Measurements from ENCODE around the gene ACOX1. TPM values are rescaled to one million over a fixed set of nuclear protein-coding genes. Genes with fewer than 3 reads are reported as not detected.

Gene ACOX1
- total RNA-seq = 39.3 and 51.2 TPM in 2 replicates

DNA sequence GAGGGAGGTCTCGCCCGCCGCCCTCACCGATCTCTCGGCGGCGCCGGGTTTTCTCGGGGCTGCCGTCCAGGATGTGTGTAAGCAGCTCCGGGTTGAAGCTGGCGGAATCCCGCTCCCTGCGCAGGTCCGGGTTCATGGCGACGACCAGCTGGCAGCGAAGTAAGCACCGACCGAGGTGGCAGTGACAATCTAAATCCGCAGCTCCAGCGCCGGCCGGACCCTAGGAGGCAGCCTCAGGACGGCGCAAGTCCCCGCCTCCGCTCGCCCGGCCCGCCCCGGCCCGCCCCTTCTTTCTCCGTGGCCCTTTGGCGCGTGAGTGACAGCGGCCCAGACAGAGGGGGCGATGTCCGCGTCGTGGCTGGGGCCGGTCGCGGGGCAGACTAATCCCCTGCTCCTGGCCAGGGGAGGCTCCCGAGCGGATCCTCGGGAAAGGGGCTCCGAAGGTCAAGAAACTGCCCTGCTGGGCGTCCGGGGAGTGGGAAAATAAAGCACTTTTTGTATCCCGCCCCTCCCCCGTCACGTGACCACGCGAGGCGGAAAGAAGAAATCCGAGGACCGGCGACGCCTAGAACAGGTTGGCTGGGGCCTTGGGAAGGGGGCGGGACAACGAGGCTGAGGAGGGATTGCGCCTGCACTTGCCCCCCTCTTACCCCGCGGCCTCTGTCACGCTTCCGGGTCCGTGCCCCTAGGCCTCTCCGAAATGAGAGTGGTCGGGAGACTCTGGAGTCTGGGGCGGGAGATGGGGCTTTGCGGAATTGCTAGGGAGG, at the start of gene ACOX1, which contains the start of gene TEN1:
Gene ACOX1 (minus strand): TSS at position 229 of the 767 bp plus-strand sequence. CDS start 93 bp downstream, at position 136.
Gene TEN1 (plus strand): TSS at position 303 of the 767 bp plus-strand sequence. CDS start 6,953 bp downstream, outside the sequence.
- peak; percentile 81 to 97 for DNase-seq (ENCODE audit: low read depth in 2 of 2)

DNA sequence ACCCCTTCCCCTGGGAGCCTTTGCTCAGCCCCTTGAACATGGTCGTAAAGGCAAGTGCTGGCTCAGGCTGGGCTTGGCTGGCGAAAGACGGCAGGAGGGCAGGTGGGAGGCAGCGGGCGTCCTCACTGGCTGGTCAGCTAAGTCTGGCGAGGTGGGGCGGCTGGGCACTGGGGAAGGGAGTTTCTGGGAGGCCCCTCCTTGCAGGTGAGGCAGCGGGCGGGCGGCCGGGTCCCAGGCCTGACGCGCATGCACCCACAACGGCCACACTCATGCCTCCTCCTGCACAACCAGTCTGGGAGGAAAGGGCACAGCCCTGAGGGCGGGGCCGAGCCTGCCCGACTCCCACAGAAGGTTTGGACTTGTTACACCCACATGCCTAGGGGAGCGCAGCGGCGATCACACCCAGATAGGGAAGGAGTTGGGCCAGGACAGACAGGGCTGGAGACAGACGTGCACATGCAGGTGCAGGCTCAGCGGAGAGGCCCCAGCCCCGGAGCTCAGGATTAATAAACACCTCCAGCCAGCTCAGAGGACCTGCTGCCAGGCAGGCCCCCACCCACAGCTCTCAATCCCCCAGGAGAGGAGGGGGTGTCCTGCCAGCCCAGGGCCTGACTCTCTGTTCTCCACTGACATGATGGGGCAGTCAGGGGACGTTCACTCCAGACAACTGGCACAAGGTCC, 48.3 kb upstream of the ACOX1 start, which contains the start of gene EVPL:
Gene EVPL (minus strand): TSS at position 148 of the 681 bp plus-strand sequence. CDS start 108 bp downstream, at position 40.
- DNase-seq (ENCODE audit: low read depth in 2 of 2) = no peak

DNA sequence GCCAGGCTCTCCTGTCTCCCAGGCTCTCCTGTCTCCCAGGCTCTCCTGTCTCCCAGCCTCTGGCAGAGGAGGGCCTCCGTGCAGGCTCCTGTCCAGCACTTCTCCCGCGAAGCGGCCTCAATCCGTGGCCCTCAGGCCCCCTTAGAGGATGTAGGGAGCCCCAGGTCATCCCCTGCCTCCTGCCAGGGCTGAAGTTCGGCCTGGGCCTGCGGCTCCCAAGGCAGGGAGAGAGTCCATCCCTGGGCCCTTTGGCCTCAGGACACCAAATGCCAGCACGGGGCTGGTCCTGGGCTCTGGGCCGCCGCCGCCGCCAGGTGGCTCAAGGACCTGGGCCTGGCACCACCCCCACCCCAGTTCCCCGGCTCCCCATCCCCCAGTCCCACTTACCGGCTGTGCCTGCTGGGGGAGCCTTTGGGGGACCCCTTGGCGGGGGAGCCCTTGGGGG, 47.8 kb upstream of the ACOX1 start:
- no peak for DNase-seq (ENCODE audit: low read depth in 2 of 2)

DNA sequence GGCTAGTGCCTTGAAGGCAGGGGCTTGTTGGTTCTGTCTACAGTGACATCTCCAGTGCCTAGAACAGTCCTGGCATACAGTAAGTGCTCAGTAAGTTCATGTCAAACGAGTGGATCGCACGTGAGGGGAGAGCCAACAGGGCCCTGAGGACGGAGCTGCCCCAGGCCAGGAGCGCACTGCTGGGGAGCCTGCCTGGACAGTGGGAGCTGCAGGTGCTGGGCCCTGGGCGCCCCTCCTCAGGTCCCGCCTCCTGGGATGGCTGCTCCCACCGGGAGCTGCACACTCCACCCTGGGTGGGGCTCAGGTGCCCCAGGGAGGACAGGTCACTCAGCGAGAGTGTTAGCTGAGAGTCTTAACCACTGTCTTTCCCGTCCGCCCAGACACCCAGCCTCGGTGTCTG, 46.3 kb upstream of the ACOX1 start:
- no peak for DNase-seq (ENCODE audit: low read depth in 2 of 2)

DNA sequence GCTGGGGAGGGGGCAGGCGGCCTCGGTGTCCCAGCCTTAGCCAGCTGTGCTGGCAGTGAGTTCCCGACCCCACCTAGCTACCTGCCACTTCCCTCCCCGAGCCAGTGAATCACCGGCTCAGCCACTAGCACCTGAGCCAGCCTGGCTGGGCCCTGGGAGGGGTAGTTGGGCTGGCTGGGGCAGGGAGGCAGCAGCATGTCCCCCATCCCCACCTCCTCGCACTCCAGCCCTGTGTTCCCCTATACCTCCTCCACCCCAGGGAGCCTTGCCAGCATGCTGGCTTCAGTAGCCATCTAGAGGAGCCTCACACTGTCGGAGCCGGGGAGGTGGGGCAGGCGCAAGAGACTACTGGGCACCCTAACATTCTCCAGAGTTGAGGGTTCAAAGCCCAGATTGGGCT, 45.4 kb upstream of the ACOX1 start:
- DNase-seq (ENCODE audit: low read depth in 2 of 2) = no peak

DNA sequence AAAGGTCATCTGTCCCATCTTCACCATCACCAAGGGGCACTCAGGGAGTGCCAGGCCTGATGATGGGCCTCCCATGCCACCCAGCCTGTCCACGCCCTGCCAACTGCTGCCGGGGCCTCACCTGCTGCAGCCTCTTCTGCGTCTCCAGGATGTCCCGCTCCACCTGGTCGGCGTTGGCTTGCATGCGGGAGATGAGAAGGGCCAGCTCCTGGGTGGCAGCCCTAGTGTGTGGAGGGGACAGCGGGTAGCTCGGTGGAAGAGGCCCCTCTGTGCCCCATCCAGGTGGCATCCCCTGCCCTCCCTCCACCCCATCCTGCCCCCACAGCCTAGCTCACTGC, 44.9 kb upstream of the ACOX1 start:
- DNase-seq (ENCODE audit: low read depth in 2 of 2) = no peak

DNA sequence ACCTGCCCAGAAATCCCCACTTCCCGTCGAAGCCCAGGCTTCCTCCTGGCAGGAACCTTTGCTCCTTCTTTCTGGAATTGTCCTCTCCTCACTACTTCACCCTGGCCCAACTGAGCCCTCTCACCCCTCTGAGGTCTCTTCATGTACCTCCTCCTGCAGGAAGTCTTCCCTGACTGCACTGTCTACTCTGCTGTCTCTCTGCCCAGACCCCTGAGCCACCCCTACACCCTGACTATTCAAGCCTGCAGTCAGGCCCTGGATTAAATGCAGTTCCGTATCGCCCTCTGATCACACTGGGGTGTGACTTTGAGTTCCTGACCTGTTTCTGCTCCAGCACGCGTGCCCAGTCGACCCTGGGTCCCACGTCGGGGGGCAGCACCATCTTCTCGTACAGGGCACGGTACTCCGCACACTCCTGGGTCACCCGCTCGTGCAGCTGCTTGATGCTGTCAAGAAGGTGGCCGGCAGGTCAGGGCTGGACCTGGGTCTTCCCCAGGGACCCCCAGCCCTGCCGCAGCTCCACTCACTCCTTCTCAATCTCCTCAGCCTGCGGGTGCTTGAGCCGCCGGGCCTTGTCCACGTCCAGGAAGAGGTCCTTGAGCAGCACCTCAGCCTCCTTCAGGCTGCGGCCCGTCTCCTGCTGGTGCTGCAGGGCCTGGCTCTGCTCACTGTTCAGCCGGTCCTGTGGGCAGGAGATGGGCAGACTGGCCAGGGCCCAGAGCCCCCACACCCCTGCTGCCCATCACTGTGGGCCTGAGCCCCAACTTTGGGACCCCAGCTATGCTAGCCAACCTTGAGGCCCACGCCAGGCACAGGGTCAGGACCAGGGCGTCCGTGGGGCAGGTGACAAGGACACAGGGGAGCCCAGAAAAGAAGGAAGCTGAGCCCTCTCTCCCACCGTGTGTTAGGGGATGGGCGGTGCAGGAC, 44.3 kb upstream of the ACOX1 start:
- DNase-seq (ENCODE audit: low read depth in 2 of 2) = no peak

DNA sequence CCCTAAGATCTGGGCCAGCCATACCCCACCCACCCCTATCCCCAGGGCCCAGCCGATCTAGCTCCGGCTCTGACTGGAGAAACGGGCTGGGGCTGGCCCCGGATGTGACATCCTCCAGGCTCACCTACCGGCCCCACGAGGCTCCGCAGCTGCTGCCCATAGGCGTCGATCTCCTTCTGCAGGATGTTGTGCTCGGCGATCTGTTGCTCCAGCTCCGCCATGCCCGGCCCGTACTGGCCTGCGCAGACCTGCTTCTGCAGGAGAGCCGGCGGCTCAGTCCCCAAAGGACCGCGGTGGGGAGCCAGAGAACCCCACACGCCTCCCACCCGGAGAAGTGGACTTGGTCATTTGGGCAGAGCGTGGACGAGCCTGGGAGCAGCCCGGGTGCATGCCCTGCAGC, 43.3 kb upstream of the ACOX1 start:
- DNase-seq (ENCODE audit: low read depth in 2 of 2) = no peak

DNA sequence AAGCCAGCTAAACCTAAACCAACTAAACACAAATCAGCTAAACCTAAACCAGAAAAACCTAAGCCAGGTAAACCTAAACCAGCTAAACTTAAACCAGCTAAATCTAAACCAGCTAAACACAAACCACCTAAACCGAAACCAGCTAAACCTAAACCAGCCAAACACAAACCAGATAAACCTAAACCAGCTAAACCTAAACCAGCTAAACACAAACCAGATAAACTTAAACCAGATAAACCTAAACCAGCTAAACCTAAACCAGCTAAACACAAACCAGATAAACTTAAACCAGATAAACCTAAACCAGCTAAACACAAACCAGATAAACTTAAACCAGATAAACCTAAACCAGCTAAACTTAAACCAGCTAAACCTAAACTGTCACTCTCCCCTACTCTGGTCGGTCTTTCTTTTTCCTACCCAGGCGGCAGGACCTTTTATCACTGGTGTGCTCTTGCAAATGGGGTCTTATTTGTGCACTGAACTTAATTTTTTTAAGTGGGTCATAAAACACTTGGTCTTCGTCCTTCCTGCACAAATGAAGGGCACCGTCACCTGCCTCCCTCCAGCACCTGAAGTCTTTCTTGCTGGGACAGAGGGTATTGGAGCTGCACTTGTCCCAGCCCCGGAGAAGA, 41.0 kb upstream of the ACOX1 start:
- DNase-seq (ENCODE audit: low read depth in 2 of 2) = no peak

DNA sequence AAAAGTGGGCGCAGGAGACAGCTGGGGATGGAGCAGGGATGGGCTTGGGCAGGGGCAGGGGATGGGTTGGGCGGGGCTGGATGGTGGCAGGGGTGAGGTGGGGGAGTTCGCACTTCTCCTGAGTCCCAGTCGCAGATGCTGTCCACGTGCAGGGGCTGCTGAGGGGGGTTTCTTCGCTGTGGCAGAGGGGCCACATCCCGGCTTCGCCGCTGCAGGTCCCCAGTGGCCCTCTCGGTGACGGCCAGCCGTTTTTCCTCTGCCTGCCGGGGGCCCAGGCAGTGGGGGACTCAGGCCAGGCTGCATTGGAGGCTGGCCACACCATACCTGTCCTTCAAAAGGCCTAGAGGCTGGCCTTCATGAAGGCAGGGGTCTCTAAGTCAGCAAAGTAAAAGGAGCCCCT, 39.8 kb upstream of the ACOX1 start:
- DNase-seq (ENCODE audit: low read depth in 2 of 2) = no peak

DNA sequence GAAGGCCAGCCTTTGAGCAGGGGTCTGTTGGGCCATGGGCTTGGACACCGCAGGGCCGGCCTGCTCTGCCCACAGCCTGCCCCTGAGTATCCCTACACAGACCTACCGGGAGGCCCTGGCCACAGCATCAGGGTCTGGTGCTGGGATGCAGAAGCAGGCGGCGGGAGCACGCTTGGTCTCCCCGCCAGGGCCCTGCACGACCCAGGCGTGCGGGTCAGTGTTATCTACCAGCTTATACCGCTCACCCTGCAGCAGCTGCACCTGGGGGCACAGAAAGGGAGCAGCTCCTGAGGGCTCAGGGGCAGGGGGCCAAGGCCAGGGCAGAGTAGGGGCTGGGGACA, 39.3 kb upstream of the ACOX1 start:
- DNase-seq (ENCODE audit: low read depth in 2 of 2) = no peak

DNA sequence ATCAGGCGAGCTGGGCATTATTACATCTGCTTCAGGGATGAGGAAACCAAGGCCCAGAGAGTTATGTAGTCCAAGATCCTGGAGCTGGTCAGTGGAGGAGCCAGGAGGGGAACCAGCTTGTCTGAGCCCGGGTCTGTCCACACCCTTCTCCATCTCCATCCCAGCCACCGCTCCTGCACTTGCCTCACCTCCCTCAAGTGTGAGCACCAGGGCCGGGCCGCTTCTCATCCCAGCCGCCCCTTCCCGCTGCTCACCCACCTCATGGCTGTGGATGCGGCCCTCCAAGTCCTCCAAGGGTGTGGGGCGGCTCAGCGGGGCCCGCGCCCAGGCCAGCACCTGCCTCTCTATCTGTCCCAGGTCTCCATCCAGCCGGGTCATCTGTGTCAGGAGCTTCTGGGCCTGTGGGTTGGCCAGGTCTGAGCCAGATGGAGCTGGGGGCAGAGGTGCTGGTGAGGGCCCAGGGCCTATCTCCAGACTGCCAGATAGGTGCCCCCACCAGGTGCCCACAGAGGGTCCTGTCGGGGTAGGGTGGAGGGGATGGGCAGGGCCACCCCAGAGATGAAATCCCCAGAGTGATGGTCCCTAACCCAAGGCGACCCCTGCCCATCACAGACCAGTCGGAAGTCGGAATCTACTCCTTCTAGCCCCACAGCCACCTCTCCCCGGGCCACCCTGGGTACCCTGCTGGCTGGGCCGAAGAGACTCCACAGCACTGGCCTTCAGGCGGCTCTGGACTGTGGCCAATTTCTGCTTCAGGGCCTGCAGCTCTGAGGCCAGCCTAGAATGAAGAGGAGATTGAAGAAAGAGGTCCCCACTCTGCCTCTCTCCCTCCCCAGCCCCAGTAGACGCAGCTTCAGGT, 38.7 kb upstream of the ACOX1 start:
- DNase-seq (ENCODE audit: low read depth in 2 of 2) = no peak

DNA sequence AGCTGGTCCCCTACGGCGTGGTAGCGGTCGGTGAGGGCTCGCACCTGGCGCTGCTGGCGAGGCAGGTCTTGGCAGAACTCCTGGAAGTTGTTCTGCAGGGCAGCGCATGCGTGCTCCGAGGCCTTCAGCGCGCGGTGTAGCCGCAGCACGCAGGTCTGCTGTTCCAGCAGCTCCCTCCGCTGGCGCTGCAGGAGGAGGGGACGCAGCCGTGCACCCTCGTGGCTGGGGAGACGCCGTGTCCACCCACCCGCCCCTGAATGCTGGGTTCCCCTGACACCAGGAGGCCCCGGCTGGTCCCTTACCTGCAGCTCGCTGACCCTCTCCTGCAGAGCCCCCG, 35.9 kb upstream of the ACOX1 start:
- no peak for DNase-seq (ENCODE audit: low read depth in 2 of 2)

DNA sequence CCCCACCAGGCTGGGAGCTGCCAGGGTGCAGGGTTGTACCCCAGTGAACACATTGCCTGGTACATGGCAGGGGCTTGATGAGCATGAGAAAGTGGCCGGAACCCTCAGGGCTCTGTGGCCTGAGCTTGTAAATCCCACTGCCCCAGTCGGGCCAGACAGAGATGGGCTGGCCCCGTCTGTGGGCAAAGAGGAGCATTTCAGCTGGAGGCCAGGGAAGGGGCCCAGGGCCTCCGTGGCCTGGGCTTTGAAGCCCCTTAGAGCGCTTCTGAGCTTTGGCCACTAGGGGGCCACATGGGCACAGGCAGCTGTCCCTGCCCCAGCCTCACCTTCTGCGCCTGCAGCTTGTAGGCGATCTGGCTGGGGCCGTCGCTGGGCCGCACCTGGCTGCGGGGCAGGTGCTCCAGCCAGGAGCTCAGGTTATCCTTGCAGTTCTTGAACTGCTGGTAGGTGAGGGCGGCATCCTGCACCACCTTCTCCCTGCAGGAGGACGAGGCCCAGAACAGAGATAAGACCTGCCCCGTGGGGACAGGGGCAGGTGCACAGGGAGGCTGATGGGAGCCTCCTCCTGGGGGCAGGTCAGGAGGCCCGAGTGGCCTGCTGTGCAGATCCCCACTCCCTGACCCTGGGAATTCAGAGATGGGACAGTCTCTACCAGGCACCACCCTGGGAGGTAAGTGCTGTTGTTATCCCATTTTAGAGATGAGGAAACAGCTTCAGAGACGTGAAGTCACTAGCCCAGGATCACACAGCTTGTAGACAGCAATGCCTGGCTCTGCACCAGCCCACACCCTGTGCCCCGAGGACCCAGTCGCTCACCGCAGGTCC, 35.3 kb upstream of the ACOX1 start:
- DNase-seq (ENCODE audit: low read depth in 2 of 2) = peak; percentile 56 to 78

DNA sequence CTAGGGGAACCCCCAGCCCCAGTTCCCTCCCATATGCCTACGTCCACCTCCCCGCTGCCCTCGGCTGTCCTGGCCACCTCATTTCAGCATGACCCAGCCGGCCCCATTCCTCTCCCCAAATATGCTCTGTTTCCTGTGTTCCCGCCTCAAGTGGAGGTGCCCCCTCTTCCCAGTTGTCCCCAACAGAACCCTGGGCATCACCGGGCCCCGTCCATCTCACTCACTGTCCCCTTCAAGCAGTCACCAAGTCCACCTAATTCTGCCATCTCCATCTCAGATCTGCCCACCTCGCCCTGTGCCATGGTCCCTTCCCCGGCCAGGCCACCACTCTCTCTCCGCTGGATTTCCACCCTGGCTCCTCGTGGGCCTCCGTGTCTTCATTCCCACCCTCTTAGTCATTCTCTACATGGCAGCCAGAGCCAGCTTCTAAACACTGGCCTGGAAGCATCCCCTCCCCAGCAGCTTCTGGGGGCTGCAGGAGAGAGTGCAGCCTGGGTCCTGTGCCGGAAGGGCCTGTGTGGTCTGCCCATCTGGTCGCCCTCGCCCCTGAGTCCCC, 34.5 kb upstream of the ACOX1 start:
- no peak for DNase-seq (ENCODE audit: low read depth in 2 of 2)

DNA sequence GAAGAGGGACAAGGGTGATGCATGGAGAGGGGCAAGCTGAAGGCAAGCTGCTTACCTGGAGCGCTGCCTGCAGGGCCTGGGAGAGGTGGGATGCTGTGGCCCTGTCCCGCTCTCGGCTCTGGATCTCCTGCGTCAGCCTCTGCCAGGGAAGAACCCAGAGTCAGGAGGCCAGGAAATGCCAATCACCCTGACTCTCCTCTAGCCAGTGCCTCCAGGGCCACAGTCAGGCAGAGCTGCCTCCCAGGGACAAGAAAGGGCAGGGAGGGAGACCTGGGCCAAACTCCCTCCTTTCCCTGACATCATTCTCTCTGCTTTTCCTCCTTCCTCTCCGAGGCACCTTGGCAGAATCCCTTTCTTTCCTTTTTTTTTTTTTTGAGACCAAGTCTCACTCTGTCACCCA, 33.0 kb upstream of the ACOX1 start:
- DNase-seq (ENCODE audit: low read depth in 2 of 2) = no peak

DNA sequence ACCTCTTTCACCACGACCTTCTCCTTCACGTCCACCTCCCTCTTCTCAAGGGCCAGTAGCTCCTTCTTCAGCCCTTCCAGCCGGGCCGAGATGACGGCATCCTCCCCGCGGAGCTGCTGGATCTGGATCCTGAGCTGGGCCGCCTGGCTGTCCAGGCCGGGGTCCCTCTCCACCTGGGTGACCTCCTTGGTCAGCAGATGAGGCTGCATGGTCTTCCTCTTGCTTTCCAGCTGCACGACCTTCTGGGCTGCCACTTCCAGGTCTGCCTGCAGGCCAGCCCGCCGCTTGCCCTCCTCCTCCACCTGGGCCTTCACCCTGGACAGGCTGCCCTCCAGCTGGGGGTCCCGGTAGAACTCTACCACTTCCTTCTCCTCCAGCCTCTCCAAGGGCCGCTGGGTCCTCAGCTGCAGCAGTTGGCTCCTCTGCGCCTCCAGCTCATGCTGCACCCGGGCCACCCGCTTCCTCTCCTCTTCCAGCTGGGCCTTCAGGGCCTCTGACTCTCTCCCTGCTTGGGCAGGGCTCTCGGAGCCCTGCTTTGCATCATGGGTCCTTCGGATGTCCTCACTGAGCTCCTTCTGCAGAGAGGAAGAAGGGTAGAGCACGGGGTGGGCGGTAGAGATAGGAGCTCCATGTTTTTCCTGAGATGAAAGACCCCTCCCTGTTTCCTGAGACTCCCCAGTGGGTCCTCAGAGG, 31.1 kb upstream of the ACOX1 start:
- no peak for DNase-seq (ENCODE audit: low read depth in 2 of 2)

DNA sequence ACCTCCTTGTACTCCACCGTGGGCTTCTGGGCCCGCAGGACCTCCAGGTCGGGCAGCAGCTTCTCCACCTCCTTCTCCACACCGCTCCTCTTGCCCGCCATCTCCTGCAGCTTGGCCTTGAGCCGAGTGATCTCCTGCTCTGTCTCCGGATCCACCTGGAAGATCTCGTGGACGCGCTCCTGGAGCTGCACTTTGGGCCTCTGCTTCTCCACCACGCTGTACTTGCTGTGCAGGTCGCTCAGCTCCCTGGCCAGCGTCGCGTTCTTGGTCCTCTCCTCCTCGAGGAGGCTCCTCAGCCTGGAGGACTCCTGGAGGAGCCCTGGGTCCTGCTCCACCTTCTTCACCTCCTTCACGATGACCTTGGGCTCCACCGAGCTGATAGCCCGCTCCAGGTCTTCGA, 30.5 kb upstream of the ACOX1 start:
- no peak for DNase-seq (ENCODE audit: low read depth in 2 of 2)
